CD4-positive, alpha-beta T cell treated with Interleukin-15 for 1 hour (primary cell): ENCODE data around the gene NSMCE4A.
"Not testable (repeated sequence)": the region's sequence is repeated elsewhere in the genome, so short reads cannot be mapped to it uniquely, and the experiment has no call there.

Experiments used
- DNase-seq: peaks from one replicate; pipeline ENCODE4 v3.0.0-alpha.2; 2020

The NSMCE4A gene, protein sequence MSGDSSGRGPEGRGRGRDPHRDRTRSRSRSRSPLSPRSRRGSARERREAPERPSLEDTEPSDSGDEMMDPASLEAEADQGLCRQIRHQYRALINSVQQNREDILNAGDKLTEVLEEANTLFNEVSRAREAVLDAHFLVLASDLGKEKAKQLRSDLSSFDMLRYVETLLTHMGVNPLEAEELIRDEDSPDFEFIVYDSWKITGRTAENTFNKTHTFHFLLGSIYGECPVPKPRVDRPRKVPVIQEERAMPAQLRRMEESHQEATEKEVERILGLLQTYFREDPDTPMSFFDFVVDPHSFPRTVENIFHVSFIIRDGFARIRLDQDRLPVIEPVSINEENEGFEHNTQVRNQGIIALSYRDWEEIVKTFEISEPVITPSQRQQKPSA

DNA sequence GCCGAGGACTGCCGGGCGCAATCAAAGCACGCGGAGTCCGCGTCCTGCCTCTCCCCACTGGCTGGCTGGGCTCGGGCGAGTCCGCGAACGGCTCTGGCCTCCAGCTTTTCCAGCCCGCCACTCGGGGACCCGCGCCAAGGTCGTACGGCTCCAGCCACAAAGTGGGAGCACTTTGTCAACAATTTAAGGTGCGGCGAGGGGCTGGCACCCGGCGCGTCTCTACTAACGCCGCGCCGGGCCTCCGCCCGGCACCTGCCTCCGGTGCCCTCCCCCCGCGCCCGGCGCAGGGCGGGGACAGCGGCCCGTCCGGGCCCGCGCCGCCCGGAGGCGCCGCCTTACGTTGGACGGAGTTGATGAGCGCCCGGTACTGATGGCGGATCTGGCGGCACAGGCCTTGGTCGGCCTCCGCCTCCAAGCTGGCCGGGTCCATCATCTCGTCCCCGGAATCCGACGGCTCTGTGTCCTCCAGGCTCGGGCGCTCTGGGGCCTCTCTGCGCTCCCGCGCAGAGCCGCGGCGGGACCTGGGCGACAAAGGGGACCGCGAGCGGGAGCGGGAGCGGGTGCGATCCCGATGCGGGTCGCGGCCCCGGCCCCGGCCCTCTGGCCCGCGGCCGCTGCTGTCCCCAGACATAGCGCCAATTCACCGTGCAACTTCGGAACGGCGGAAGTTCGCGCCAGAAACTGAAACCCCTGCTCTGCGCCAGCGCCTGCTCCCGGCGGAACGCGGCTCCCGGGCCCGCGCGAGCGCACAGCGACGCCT lies at the start of gene NSMCE4A:
NSMCE4A (minus strand) TSS at position 683 of the 760 bp plus-strand sequence; CDS start at position 631, 52 bp downstream.
- DNase-seq, result peak; percentile 69

DNA sequence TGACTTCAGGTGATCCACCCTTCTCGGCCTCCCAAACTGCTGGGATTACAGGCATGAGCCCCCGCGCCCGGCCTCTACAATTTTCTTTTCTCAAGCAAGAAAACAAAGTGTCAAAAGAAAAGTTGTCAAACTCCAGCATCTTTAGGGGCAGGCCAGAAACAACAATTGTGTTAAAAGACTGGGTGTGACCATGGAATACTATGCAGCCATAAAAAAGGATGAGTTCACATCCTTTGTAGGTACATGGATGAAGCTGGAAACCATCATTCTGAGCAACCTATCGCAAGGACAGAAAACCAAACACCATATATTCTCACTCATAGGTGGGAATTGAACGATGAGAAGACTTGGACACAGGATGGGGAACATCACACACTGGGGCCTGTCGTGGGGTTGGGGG lies 48.2 kb upstream of the NSMCE4A start:
- DNase-seq, result not testable (repeated sequence)

DNA sequence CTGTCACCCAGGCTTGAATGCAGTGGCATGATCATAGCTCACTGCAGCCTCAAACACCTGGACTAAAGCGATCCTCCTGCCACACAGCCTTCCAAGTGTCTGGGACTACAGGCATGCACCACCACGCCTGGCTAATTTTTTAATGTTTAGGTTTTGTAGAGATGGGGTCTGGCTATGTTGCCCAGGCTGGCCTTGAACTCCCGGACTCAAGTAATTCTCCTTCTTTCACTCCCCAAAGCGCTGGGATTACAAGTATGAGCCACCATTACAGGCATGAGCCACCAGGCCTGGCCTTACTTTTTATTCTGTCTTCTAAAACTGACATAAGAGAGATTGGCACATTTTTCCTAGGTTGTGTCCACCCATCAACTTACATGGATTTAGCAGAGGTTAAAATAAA lies 47.3 kb upstream of the NSMCE4A start:
- DNase-seq, result no peak

DNA sequence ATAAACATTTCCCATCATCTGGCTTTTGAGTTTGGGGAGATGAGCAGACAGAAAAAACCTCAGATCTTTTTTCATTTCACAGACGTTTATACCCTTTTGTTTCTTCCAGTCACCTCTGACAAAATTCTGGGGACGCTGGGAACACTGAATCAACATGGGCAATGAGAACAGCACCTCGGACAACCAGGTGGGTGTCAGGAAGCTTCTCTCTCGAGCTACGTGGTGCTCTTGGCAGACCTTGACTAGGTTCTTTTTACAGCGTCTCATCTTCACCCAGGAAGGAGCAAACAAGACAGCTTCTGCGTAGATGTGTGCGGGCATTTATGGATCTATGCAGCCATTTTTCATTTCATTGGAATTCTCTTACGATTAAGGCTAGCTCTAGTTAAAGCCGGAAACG lies 46.8 kb upstream of the NSMCE4A start:
- DNase-seq, result no peak

DNA sequence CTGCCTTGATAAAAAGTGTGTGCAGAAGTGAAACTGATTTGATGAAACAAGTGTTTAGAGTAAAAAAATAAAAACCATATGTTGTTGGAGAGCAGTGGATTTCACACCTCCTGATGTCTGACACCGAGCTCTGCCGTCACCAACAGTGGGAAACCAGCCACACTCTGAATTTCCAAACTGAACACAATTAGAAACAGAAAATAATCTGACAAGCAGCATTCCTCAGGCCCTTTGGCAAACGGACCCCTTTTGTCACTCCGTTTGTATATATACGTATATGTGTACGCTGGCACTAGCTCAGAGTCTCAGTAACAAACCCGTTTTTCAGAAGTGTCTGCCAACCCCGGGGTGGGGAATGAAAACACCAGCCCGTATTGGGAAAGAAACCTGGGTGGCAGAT lies 46.4 kb upstream of the NSMCE4A start:
- no peak for DNase-seq

DNA sequence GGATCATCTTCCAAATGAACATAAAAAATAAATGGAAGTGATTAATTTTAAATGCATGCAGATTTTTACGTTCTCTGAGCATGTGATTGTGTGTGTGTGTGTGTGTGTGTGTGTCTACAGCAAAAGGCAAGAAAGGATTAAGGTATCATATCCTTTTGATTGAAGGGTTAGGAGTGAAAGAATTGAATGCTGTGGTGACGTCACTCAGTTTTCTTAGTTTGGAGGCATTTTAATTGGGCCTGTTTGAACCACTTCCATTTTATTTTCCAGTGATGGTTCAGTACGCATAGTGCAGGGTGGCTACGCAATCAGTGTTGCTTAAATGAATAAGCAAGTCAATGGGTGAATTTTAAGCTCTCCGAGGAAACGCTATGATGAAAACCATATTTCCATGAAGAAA lies 45.2 kb upstream of the NSMCE4A start:
- no peak for DNase-seq

DNA sequence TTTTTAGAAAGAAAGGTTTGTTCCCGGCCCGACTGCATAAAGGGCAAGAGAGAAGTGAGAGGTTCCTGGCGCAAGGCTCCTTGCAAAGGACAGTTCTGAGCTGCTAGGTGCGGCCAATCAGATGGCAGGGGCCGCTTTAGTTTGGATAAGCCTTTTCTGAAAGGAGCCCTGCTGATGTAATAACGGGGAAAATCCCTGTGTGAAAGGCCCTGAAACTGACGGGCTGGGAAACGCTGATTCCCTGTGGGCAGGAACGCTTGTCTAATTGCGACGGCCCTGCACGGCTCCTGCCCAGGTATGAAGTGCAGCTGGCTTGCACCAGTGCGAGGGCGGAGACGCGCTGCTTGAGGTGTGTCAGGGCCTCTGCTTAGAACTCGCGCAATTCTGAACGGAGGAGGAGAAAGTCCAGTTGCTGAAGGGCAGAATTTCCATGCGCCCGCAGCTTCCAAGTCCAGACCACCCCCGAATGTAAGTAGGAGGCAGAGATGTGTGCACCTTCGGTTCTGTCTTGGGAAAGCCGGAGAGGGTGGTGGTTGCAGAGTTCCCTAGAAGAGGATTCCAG lies 44.5 kb upstream of the NSMCE4A start:
- DNase-seq, result no peak

DNA sequence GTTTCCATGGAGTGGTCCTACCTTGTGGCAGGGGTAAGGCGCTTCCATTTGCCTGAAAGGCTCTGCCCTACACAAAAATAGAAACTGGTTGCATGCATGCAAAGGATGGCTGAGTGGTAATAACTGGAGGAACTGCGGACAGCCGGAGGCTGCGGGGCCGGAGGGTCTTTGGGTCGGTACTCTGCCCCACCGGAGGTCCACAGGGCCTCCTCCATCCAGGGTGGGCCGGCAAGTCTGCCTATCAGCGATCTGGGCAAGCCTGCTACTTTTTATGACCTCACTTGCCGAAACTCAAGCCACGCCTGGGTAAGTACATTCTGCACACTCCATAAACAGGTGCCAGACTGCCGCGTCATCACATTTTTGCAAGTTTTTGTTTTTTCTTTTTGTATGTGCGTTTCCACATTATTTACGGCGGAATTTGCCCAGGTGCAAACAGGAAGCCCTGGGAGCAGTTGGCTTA lies 44.0 kb upstream of the NSMCE4A start:
- DNase-seq, result no peak

DNA sequence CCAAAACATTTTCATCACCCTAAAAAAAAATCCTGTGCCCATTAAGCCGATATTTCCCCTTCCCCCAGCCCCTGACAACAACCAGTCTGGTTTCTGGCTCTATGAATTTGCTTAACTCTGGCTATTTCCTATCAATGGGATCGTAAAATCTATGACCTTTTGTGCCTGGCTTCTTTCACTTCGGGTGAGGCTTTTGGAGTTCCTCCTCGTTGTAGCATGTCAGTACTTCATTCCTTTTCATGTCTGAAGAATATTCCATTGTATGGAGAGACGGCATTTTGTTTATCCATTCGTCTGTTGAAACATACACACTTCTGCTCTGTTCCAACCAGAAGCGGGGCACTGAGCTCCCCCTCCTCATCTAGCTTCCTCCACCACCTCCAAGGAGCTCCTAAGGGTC lies 43.5 kb upstream of the NSMCE4A start:
- DNase-seq, result no peak

DNA sequence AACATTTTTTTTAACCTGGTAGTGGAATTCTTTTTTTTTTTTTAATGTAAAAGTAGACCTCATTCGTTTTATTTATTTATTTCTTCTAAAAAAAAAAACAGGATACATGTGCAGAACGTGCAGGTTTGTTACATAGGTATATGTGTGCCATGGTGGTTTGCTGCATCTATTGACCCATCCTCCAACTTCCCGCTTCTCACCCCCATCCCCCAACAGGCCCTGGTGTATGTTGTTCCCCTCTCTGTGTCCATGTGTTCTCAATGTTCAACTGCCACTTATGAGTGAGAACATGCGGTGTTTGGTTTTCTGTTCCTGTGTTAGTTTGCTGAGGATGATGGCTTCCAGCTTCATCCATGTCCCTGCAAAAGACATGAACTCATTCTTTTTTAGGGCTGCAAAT lies 42.9 kb upstream of the NSMCE4A start:
- not testable (repeated sequence) for DNase-seq

DNA sequence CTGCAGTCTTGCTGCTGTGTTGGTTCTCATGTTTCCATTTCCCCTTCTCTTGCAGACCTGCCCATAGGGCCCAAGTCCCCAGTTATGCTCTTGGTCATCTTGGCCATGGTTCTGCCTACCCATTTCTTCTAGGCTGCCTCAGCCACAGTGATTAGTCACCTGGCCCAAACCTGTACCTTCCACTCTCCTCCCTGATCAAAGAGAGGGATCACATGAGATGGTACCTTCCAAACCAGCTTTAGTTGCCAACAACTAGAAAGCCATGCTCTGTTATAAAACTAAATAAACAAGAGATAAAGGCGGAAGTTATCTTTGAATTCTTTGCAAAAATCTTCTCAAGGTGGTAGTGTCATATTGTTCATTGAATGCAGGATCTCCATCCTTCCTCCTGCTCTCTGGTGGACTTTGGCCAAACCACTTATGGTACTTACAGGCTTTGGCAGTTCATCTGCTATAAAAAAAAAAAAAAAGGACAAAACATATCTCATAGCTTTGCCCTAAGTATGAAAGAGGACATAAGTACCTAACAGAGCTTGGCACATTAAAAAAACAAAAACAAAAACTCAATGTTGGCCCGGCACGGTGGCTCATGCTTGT lies 39.7 kb upstream of the NSMCE4A start:
- no peak for DNase-seq

DNA sequence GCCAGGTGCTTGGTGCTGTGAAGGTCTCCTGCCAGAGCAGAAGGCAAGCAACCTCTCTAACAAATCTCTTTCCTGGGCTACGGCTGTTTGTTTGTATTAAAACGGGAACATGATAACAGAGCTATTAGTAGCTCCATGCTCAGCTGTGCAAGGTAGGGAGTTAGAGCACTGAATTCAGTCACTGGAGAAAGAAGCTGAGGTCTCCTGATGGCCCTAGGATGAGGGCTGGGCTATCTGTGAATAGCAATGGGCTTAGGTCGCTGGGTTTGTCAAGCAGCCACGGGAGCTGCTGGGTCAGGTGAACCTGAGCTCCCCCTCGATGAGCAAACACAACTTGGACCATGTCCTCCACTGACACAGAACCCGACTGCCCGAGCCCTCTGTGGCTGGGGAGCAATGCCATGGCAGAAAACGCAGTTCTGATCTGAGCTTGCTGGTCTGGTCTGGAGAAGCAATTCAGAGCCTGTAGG lies 38.3 kb upstream of the NSMCE4A start:
- DNase-seq, result no peak

DNA sequence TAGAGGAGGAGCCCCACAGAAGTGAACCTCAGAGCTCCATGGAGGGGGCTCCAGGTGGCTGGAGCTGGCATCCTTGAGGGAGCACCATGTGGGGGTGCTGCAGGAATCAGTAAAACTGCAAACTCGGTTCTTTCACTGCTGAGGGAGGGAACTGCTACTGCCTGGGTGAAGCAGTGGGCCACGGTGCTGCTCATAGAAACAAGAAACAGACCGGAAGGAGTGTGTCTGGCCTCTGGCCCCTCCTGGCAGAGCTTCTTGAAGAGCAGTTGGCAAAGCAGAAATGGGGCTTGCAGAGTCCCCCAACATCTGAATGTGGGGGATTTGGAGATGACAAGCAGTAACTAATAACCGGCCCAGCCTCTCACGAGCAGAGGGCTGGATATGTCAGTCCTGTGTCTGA lies 37.7 kb upstream of the NSMCE4A start:
- no peak for DNase-seq

DNA sequence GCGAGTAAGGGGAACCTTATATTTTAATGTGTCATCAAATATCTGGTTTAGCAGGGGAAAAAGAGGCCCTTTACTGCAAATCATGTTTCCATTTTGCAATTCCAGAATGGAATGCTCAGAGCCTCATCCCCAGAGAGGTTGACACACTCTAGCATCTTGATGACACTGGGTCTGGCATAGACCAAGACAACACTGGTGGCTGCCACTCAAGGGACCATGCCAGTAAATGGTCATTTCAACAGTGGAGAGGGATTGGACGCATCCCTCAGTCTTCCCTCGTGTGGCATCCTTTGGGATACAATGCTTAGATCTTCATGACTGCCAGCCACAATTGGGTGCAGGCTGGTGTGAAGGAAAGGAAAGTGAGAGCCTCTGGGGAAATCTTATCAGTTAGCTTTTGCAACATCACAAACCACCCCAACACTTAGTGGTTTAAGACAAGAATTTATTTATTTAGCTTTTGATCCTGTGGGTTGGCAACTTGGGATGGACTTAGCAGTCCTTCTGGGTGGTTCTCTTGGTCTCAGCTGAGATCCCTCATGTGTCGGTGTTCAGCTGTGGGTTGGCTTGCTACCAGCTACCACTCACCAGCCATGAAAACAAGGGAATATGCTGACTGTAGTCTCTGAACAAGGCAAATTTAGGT lies 35.5 kb upstream of the NSMCE4A start:
- no peak for DNase-seq

DNA sequence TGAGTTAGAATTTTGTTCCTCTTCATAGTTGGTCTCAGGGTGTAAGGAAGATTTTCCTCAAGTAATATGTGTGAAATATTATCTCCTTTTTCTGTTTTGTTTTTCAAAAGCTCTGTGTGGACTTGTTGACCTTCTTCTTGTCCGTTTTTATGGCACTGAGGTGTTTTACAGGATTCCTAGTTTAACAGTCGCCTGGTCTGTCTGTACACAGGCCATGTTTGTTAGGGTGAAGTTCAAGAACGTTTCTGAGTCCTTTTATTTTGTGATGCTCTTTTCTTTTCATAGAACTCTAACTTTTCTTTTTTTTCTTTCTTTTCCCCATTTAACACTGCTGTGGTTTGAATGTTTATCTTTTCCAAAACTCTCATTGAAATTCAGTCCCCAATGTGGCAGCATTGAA lies 32.4 kb upstream of the NSMCE4A start:
- DNase-seq, result no peak

DNA sequence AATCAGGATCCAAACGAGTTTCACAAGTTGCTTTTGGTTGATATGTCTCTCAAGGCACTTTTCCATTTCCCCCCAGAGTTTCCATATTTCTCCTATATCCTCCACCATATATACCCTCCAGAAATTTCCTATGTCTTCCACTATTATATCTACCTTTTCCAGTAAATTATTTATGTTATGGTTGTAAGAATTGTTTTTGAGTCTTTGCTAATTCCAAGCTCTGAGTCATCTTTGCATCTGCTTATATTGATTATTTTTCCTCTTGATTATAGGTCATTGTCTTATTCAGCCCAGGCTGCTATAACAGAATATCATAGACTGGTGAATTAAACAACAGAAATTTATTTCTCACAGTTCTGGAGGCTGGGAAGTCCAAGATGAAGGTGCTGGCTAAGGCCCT lies 26.7 kb upstream of the NSMCE4A start:
- no peak for DNase-seq

DNA sequence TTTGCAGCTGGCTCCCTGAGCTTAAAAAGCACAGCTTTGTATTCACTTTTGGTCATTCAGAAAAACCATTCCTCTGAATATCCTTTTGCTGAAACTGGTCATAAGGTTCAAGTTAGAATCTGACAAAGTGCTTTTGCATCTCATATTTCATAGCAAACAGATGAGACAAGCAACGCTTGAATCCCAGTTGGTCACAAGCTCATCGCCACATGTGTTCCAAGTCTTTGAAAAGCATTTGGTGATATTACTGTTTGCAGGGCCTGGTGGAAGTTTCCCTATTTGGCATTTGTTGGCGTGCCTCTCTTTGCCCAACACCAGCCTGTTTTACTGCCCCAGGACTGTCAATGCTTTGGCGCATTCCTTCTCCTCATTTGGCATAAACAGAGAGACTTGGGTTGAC lies 24.3 kb upstream of the NSMCE4A start:
- DNase-seq, result no peak

DNA sequence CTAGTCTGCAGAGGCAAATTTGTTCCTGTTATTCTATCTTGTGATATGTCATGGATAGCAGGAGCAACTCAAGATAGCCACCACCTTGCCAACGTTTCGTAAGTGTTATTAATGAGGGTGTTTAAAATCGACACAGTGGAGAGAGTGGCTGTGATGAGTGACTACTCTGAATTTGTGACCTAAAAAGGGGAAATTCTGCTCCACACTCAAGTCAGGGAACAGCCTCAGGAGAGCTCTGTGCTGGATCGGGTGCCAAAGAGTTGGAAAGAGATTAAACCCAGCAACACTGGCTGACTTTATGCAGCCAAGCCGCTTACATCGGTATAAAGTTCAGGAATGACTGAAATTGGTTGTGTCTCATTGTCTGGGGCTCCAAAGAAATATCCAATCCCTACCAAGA lies 23.4 kb upstream of the NSMCE4A start:
- DNase-seq, result no peak

DNA sequence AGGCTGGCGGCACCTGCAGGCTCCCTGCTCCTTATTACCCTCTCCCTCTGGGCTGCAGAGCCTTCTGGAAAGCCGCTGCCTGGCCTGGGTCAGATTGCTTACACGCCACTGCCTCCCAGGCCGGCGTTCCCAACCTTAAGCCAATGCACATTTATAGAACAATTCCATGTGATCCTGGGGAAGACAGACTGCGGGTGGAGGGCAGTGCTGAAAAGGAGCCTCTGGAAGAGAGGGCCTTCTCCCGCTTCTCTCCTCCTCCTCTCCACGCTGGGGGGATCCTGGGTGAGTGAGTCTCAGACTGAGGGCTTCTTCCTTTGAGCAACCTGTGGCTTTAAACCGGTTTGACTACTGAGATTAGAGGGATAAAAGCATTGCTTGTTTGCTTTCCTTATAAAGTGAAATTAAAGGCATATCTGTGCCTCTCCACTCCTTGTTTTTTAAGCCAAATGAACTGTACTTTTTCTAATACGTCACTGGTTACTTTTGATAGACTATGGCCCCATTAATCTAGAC lies 19.5 kb upstream of the NSMCE4A start:
- no peak for DNase-seq

DNA sequence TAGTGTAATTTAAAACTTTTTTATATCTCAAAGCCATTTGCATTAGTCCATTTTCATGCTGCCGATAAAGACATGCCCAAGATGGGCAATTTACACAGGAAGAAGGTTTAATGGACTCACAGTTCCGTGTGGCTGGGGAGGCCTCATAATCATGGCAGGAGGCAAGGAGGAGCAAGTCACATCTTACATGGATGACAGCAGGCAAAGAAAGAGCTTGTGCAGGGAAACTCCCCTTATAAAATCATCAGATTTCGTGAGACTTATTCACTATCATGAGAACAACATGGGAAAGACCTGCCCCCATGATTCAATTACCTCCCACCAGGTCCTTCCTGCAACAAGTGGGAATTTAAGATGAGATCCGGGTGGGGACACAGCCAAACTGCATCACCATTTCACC lies 16.7 kb upstream of the NSMCE4A start:
- DNase-seq, result not testable (repeated sequence)

DNA sequence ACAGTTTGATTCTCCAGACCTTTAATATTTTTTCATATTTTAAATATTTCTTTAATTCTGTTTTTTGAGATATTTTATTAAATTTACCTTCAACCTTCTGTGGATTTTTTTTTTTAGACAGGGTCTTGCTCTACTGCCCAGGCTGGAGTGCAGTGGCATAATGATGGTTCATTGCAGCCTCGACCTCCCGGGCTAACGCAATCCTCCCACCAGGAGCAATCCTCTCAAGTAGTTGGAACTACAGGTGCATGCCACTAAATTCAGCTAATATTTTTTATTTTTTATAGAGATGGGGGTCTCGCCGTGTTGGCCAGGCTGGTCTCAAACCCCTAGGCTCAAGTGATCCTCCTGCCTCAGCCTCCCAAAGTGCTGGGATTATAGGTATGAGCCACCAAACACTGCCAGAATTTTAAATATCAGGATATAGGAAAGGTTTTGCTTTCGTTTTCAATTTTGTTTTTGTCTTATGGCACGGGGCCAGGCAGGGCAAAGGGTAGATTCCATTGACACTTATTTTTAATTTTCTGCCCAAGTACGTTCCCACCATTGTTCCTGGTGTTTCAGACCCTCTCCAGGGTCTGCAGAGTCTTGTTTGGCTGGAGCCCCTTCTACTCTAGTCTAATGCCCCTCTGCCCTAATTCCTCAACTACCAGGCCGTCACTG lies 15.1 kb upstream of the NSMCE4A start:
- no peak for DNase-seq
